ENCODE results near the gene GRID1.

Gene GRID1

GRCh38 chr10:85926136-85926535 is 440.5 kb downstream of the GRID1 start:
- Histone ChIP-seq H3K9me3 (no peaks in the 10 kb centered on the region), H3K4me1 (peaks cover 0 to 19% (median 2%) of the 10 kb centered on the region in 4 donors), H3K36me3 (no peaks in the 10 kb centered on the region), H3K4me3 (no peak overlapping the region), H3K27me3 (no peaks in the 10 kb centered on the region), H3K27ac (no peak overlapping the region)
- DNase-seq, result no peak
- intact Hi-C loops (cut with DNase I; ENCODE audit: low total_unique reads), result no loop called here
- no peak for TF ChIP-seq CTCF (IDR thresholded peaks at IDR 0.05)

GRCh38 chr10:85925201-85925750 is 441.3 kb downstream of the GRID1 start:
- intact Hi-C loops (cut with DNase I; ENCODE audit: low total_unique reads), result no loop called here
- no peaks in the 10 kb centered on the region for H3K27me3 ChIP-seq
- H3K36me3 ChIP-seq, result no peaks in the 10 kb centered on the region
- TF ChIP-seq CTCF (IDR thresholded peaks at IDR 0.05), result no peak
- H3K27ac ChIP-seq, result no peak overlapping the region
- no peak for DNase-seq
- no peaks in the 10 kb centered on the region for H3K9me3 ChIP-seq
- no peak overlapping the region for H3K4me3 ChIP-seq
- peaks cover 0 to 19% (median 2%) of the 10 kb centered on the region in 4 donors for H3K4me1 ChIP-seq

- no peak overlapping the region for H3K27ac ChIP-seq
- H3K4me3 ChIP-seq, result no peak overlapping the region
- no peak for DNase-seq
- no peaks in the 10 kb centered on the region for H3K9me3 ChIP-seq
- no peaks in the 10 kb centered on the region for H3K27me3 ChIP-seq
- no peaks in the 10 kb centered on the region for H3K36me3 ChIP-seq
- TF ChIP-seq CTCF (IDR thresholded peaks at IDR 0.05), result no peak
- intact Hi-C loops (cut with DNase I; ENCODE audit: low total_unique reads), result no loop called here
- peaks cover 0 to 23% (median 5%) of the 10 kb centered on the region in 4 donors for H3K4me1 ChIP-seq
Measured at GRCh38 chr10:85924382-85925102, 442.1 kb downstream of the GRID1 start.

GRCh38 chr10:85922356-85923129 is 444.1 kb downstream of the GRID1 start:
- no peak overlapping the region for H3K27ac ChIP-seq
- peaks cover 0 to 30% (median 15%) of the 10 kb centered on the region in 4 donors for H3K4me1 ChIP-seq
- no peak overlapping the region for H3K4me3 ChIP-seq
- intact Hi-C loops (cut with DNase I; ENCODE audit: low total_unique reads), result no loop called here
- TF ChIP-seq CTCF (IDR thresholded peaks at IDR 0.05), result no peak
- H3K36me3 ChIP-seq, result no peaks in the 10 kb centered on the region
- H3K27me3 ChIP-seq, result no peaks in the 10 kb centered on the region
- H3K9me3 ChIP-seq, result no peaks in the 10 kb centered on the region
- DNase-seq, result no peak

GRCh38 chr10:85921789-85922188 is 444.8 kb downstream of the GRID1 start:
- intact Hi-C loops (cut with DNase I; ENCODE audit: low total_unique reads), result no loop called here
- no peak for TF ChIP-seq CTCF (IDR thresholded peaks at IDR 0.05)
- Histone ChIP-seq H3K27me3 (no peaks in the 10 kb centered on the region), H3K36me3 (no peaks in the 10 kb centered on the region), H3K9me3 (no peaks in the 10 kb centered on the region), H3K4me1 (peaks cover 0 to 30% (median 15%) of the 10 kb centered on the region in 4 donors), H3K27ac (no peak overlapping the region), H3K4me3 (no peak overlapping the region)
- DNase-seq, result no peak
